Pancreas (tissue), 10 donors: Measurements from ENCODE around the gene SGCD. TPM values are rescaled to one million over a fixed set of nuclear protein-coding genes. Genes with fewer than 3 reads are reported as not detected.

Source experiments
- ATAC-seq, 4 donors: fragments of 200-7000 bp; cut with Tn5 transposase; one replicate each; pipeline versions ENCODE4 v1.8.0 to v1.9.1; 2020; ENCODE audit warnings: mild to moderate bottlenecking in 4 of 4, moderate library complexity in 4 of 4
- DNase-seq, 6 donors: peaks; one replicate each; pipeline ENCODE4 v3.0.0-alpha.2; 2020
- FAIRE-seq: peaks from 2 replicates; lab custom pipeline; 2012; peaks lifted over from hg19 to GRCh38; lab: Jason Lieb, UNC
- H3K27ac ChIP-seq, 4 donors: fragments of 200-600 bp; sonication (generic); 1 replicate in 3 of 4; 2 replicates in 1 of 4; pipeline versions ENCODE4 v1.5.0 to v1.8.0; 2020
- H3K27me3 ChIP-seq, 4 donors: fragments of 200-600 bp; one replicate each; pipeline ENCODE4 v1.8.0; 2021
- H3K36me3 ChIP-seq, 3 donors: fragments of 200-600 bp; sonication (generic) in 1 of 3; one replicate each; pipeline versions ENCODE4 v1.5.0 to v1.8.0; 2020 to 2021
- H3K4me1 ChIP-seq, 3 donors: fragments of 200-600 bp; one replicate each; pipeline ENCODE4 v1.8.0; 2021
- H3K4me3 ChIP-seq, 4 donors: fragments of 200-600 bp; sonication (generic) in 2 of 4; one replicate each; pipeline versions ENCODE4 v1.5.0 to v1.8.0; 2020 to 2021
- H3K9me3 ChIP-seq, 4 donors: fragments of 200-600 bp; one replicate each; pipeline ENCODE4 v1.8.0; 2021
- CTCF ChIP-seq, 4 donors: fragments of 200-600 bp; sonication (generic) in 3 of 4; IDR thresholded peaks; one replicate each; pipeline versions ENCODE4 v1.5.0 to v1.8.0; 2021; ENCODE audit warnings: antibody characterized with exemption in 4 of 4
- WGBS, 2 donors: extraction: QIAGEN DNeasy Blood & Tissue Kit; methylation state at CpG; one replicate each; pipeline ENCODE4 v1.1.7; 2013; 5-methylcytosine and 5-hydroxymethylcytosine counted together
- intact Hi-C, 3 donors: fragments of 100-400 bp; cut with DNase I; formaldehyde crosslinking; loops; one replicate each; pipeline versions ENCODE4 v1.11.1 to v1.14.2; 2022
- polyA plus RNA-seq, 2 donors: library from polyadenylated mRNA; stranded (reverse); fragments of 200-250 nt; gene quantifications; one replicate each; pipeline ENCODE4 v1.2.3, GENCODE V29; 2013
- total RNA-seq, 6 donors: library from RNA; stranded (reverse); fragmentation: NEBNext Ultra II Directional in 4 of 6; extraction: Animal tissue kit (Norgen Biotek cat#: 25700) in 4 of 6; gene quantifications; one replicate each; pipeline versions ENCODE4 v1.2.1 to v1.2.4, GENCODE V29; 2021 to 2023
- donor health status: healthy with polysubstance abuse.
- donor health status: DM: no; HTN: no; CAD: no; lungs with moderate emphysema.
- donor health status: DM: no; HTN: no; CAD: no.
- donor health status: control.
- donor health status: control.
- donor health status: Bipolar disorder and iron deficiency.
- donor health status: DM: yes; HTN: yes; CAD: no.
- donor health status: DM: no; HTN: no; CAD: no.
- donor health status: DM: no; HTN: no; CAD: no.
- donor health status: DM: yes; HTN: yes; CAD: no.

Gene SGCD
- total and polyA plus RNA-seq, 8 donors = 0.11 to 1.9 (median 0.35) TPM

GRCh38 chr5:156706631-156707030, 379.7 kb downstream of the SGCD start:
- intact Hi-C loops = no loop called here
- H3K36me3 ChIP-seq = no peaks in the 10 kb centered on the region
- H3K27me3 ChIP-seq = no peaks in the 10 kb centered on the region
- FAIRE-seq (no peak), ATAC-seq (no peak), DNase-seq (no peak)
- no peaks in the 10 kb centered on the region for H3K4me1 ChIP-seq
- no peak overlapping the region for H3K27ac ChIP-seq
- no peak for TF ChIP-seq CTCF (IDR thresholded peaks at IDR 0.05)
- H3K4me3 ChIP-seq = no peak overlapping the region
- H3K9me3 ChIP-seq = no peaks in the 10 kb centered on the region

DNA sequence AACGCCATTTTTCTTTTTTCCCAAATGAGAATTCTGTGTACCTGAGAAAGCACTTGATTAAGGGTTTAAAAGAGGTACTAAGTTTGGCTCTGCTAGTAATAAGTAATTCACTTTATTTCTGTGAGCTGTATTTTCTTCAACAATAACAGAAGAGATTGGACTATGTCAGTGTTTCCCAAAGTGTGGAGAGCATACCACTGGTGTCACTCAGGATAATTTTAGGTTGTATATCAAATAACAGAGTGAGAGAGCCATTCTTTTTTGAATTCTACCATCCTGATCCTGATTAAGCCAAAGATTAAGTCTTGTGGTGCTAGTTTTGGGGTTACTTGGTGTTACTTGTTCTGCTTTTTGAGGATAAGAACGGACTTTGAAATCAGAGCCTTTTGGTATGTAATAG, 380.8 kb downstream of the SGCD start:
- no peak for TF ChIP-seq CTCF (IDR thresholded peaks at IDR 0.05)
- no peaks in the 10 kb centered on the region for H3K27me3 ChIP-seq
- intact Hi-C loops = no loop called here
- no peaks in the 10 kb centered on the region for H3K9me3 ChIP-seq
- no peak for ATAC-seq
- H3K4me3 ChIP-seq = no peak overlapping the region
- H3K36me3 ChIP-seq = no peaks in the 10 kb centered on the region
- no peaks in the 10 kb centered on the region for H3K4me1 ChIP-seq
- whole genome bisulfite sequencing, 2 donors = 60 to 69% methylated on average over 2 of the region's 2 CpGs
- H3K27ac ChIP-seq = no peak overlapping the region
- DNase-seq = no peak
- no peak for FAIRE-seq

DNA sequence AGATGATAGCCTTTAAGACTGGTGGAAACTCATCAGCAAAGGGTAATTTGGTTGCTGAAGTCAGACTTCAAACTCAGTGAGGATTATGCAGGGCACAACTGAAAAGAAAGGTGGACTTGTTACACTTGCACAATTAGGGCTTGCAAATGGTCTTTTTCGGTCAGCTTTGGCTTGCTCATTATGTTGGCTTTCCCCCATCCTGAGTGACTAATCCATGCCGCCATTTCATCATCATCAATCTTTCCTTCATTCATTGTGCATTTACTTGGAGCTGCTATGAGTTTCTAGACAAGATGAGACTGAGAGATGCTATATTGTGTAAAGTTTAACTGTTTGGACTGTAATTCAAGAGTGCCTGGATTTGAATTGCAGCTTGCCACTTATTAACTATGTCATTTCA, 388.3 kb downstream of the SGCD start:
- H3K9me3 ChIP-seq = no peaks in the 10 kb centered on the region
- ATAC-seq (no peak), DNase-seq (no peak), FAIRE-seq (no peak)
- H3K4me1 ChIP-seq = no peaks in the 10 kb centered on the region
- H3K27me3 ChIP-seq = no peaks in the 10 kb centered on the region
- TF ChIP-seq CTCF (IDR thresholded peaks at IDR 0.05) = no peak
- 78% methylated on average over 2 of the region's 2 CpGs for WGBS, 2 donors
- intact Hi-C loops = no loop called here
- no peak overlapping the region for H3K4me3 ChIP-seq
- no peaks in the 10 kb centered on the region for H3K36me3 ChIP-seq
- no peak overlapping the region for H3K27ac ChIP-seq

DNA sequence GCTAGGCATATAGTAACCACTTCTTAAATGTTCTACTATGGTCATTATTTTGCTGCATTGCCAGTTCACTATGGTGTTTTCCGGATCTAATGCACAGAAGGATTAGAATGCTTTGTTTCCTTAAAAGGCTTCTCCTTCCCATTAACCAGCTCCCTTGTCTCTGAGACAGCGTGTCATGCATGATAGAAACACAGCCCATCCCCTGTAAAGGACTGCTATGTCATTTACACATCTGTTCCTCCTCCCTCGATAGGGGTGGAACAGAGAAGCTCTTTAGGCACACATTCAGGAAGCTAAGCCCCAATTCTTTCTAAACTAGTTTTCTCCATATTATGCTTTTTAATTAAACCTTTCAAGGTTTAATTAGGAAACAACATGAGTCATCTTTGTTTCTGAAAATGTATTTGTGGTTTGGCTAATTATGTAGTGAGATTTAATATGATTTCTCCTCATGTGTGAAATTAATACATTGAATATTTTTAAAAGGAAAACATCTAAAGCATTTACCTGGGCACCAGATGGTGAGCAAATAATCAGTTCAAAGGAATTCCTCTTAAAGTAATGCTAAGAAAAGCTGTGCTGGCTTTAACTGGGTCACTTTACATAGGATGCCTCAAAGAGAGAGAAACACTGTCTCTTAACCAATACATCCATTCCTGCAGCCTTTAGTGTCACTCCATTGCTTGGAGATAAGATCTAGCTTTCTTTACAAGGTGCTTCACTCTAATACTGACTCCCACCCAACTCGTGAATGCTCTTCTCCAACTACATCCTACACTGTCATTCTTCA, 389.8 kb downstream of the SGCD start:
- FAIRE-seq = no peak
- no peak for DNase-seq
- no peak for TF ChIP-seq CTCF (IDR thresholded peaks at IDR 0.05)
- ATAC-seq = no peak
- H3K27ac ChIP-seq = no peak overlapping the region
- H3K36me3 ChIP-seq = no peaks in the 10 kb centered on the region
- intact Hi-C loops = no loop called here
- no peaks in the 10 kb centered on the region for H3K4me1 ChIP-seq
- H3K4me3 ChIP-seq = no peak overlapping the region
- 70 to 77% methylated on average over 4 of the region's 4 CpGs for WGBS, 2 donors
- no peaks in the 10 kb centered on the region for H3K27me3 ChIP-seq
- no peaks in the 10 kb centered on the region for H3K9me3 ChIP-seq

DNA sequence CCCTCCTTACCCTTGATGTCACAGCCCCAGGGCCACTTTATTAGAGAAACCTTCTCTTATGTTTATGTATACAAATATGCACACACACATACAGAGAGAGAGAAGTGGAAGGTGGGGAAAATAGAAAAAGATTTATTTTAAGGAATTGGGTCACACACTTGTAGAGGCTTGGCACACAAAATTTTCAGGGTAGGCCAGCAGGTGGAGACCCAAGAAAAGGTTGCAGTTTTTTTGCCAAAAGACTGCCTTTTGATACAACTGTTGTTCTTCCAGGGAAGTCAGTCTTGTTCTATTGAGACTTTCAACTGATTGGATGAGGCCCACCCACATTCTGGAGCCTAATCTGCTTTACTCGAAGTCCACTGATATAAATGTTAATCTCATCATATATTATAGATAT, 392.0 kb downstream of the SGCD start:
- no peak for TF ChIP-seq CTCF (IDR thresholded peaks at IDR 0.05)
- H3K4me1 ChIP-seq = no peaks in the 10 kb centered on the region
- H3K4me3 ChIP-seq = no peak overlapping the region
- no peak for ATAC-seq
- no peaks in the 10 kb centered on the region for H3K9me3 ChIP-seq
- no peak overlapping the region for H3K27ac ChIP-seq
- DNase-seq = no peak
- FAIRE-seq = no peak
- 69 to 75% methylated on average over 1 of the region's 1 CpG for WGBS, 2 donors
- H3K36me3 ChIP-seq = no peaks in the 10 kb centered on the region
- intact Hi-C loops = no loop called here
- H3K27me3 ChIP-seq = no peaks in the 10 kb centered on the region
